Measurements from ENCODE around the gene PHACTR1.

The PHACTR1 gene

GRCh38 chr6:12995419-12995818 lies 278.9 kb downstream of the PHACTR1 start:
- Histone ChIP-seq H3K79me2 (ENCODE audit: insufficient read depth, low read length) (no peaks in the 10 kb centered on the region), H3K9me3 (ENCODE audit: low read length) (peaks cover 4% of the 10 kb centered on the region; the same call in 1 of the 2 replicates), H3K4me1 (ENCODE audit: insufficient read depth, low read length, severe bottlenecking) (no peaks in the 10 kb centered on the region), H3K9ac (ENCODE audit: low read length) (no peak overlapping the region), H3K27ac (ENCODE audit: low read depth, low read length, poor library complexity, severe bottlenecking) (no peak overlapping the region), H2AFZ (ENCODE audit: low read length) (no peak overlapping the region), H3K36me3 (ENCODE audit: insufficient read depth, low read length) (no peaks in the 10 kb centered on the region), H3F3A (ENCODE audit: insufficient read depth, low read length) (no peaks in the 10 kb centered on the region), H3K4me3 (ENCODE audit: low read depth, low read length, poor library complexity, severe bottlenecking) (no peak overlapping the region), H3K27me3 (ENCODE audit: insufficient read depth, low read length) (no peaks in the 10 kb centered on the region), H3K9me2 (ENCODE audit: low read depth, low read length) (no peaks in the 10 kb centered on the region), H4K20me1 (ENCODE audit: insufficient read depth, low read length) (no peaks in the 10 kb centered on the region), H3K4me2 (ENCODE audit: low read length) (no peak overlapping the region)
- TF ChIP-seq CTCF (IDR thresholded peaks at IDR 0.05; ENCODE audit: low read length): no peak
- TF ChIP-seq EZH2 (IDR thresholded peaks at IDR 0.05; ENCODE audit: borderline replicate concordance, low read length): no peak

- no peaks in the 10 kb centered on the region for H3F3A ChIP-seq (ENCODE audit: insufficient read depth, low read length)
- no peak overlapping the region for H3K4me3 ChIP-seq (ENCODE audit: low read depth, low read length, poor library complexity, severe bottlenecking)
- no peak overlapping the region for H2AFZ ChIP-seq (ENCODE audit: low read length)
- no peaks in the 10 kb centered on the region for H3K9me2 ChIP-seq (ENCODE audit: low read depth, low read length)
- TF ChIP-seq EZH2 (IDR thresholded peaks at IDR 0.05; ENCODE audit: borderline replicate concordance, low read length) (no peak), CTCF (IDR thresholded peaks at IDR 0.05; ENCODE audit: low read length) (no peak)
- H3K36me3 ChIP-seq (ENCODE audit: insufficient read depth, low read length): no peaks in the 10 kb centered on the region
- no peaks in the 10 kb centered on the region for H3K9me3 ChIP-seq (ENCODE audit: low read length)
- H3K4me2 ChIP-seq (ENCODE audit: low read length): no peak overlapping the region
- H3K4me1 ChIP-seq (ENCODE audit: insufficient read depth, low read length, severe bottlenecking): no peaks in the 10 kb centered on the region
- no peaks in the 10 kb centered on the region for H3K79me2 ChIP-seq (ENCODE audit: insufficient read depth, low read length)
- no peak overlapping the region for H3K9ac ChIP-seq (ENCODE audit: low read length)
- H3K27ac ChIP-seq (ENCODE audit: low read depth, low read length, poor library complexity, severe bottlenecking): no peak overlapping the region
- no peaks in the 10 kb centered on the region for H3K27me3 ChIP-seq (ENCODE audit: insufficient read depth, low read length)
- no peaks in the 10 kb centered on the region for H4K20me1 ChIP-seq (ENCODE audit: insufficient read depth, low read length)
These were observed 284.0 kb downstream of the PHACTR1 start for GRCh38 chr6:13000537-13000936.

GRCh38 chr6:13001927-13002326 lies 285.4 kb downstream of the PHACTR1 start:
- H3K9me2 ChIP-seq (ENCODE audit: low read depth, low read length): no peaks in the 10 kb centered on the region
- H2AFZ ChIP-seq (ENCODE audit: low read length): no peak overlapping the region
- no peaks in the 10 kb centered on the region for H3K9me3 ChIP-seq (ENCODE audit: low read length)
- no peak overlapping the region for H3K4me3 ChIP-seq (ENCODE audit: low read depth, low read length, poor library complexity, severe bottlenecking)
- H3K27ac ChIP-seq (ENCODE audit: low read depth, low read length, poor library complexity, severe bottlenecking): no peak overlapping the region
- H3K27me3 ChIP-seq (ENCODE audit: insufficient read depth, low read length): no peaks in the 10 kb centered on the region
- no peaks in the 10 kb centered on the region for H3K4me1 ChIP-seq (ENCODE audit: insufficient read depth, low read length, severe bottlenecking)
- H3K9ac ChIP-seq (ENCODE audit: low read length): no peak overlapping the region
- no peak overlapping the region for H3K4me2 ChIP-seq (ENCODE audit: low read length)
- no peaks in the 10 kb centered on the region for H3F3A ChIP-seq (ENCODE audit: insufficient read depth, low read length)
- no peaks in the 10 kb centered on the region for H3K79me2 ChIP-seq (ENCODE audit: insufficient read depth, low read length)
- TF ChIP-seq EZH2 (IDR thresholded peaks at IDR 0.05; ENCODE audit: borderline replicate concordance, low read length) (no peak), CTCF (IDR thresholded peaks at IDR 0.05; ENCODE audit: low read length) (no peak)
- no peaks in the 10 kb centered on the region for H4K20me1 ChIP-seq (ENCODE audit: insufficient read depth, low read length)
- no peaks in the 10 kb centered on the region for H3K36me3 ChIP-seq (ENCODE audit: insufficient read depth, low read length)

All from OCI-LY1 (cell line).